ENCODE results near the gene PAPSS2. TPM values are rescaled to one million over a fixed set of nuclear protein-coding genes. Genes with fewer than 3 reads are reported as not detected.

Gene PAPSS2
- total RNA-seq, 1 experiment from 2014 or later, result 0.17 TPM

DNA sequence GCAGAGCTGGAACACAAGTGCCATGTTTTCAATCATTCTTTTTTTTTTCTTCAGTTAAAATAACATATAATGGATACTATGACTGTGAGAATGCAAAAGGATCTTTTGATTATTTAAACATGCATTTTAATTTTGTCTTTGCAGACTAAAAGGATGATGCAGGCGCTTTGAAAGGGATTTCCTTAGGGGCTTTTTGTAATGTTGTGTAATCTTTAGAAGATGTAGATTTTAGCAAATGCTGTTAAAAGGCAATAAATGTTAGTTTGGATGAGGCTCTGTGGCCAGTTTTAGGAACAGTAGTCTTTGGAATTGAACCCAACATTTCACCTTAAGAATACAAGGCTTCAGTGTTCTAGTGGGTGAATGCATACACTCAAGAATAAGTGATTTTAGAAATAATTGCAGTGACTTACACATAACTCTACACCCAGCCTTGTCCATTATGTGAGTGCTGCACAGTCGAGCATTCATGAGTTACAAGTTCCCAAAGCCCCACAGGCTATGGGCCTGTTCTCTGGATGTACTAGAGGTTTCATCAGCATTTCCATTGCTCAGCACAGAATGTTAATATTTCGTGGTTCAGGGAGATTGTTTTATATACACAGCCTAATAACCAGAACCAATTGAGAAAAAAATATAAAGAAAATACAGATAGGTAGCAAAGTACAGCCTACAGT is 11.6 kb downstream of the PAPSS2 start:
- DNase-seq (ENCODE audit: low spot score), result no peak

DNA sequence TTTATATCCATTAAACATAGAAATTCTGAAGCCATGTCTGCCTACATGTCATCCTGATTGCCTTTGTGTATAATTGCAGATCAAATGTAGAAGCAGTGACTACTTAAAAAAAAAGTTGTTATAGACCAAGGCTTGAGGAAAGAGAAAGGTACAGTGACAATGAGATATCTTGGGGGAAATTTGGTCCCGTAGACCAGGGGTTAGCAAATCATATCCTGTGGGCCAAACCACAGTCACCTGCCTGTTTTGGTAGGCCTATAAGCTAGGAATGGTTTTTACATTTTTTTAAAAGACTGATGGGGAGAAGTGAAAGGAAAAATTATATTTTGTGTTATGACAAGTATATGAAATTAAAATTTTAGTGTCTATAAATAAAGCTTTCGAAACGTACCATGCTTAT is 12.9 kb downstream of the PAPSS2 start:
- no peak for DNase-seq (ENCODE audit: low spot score)

DNA sequence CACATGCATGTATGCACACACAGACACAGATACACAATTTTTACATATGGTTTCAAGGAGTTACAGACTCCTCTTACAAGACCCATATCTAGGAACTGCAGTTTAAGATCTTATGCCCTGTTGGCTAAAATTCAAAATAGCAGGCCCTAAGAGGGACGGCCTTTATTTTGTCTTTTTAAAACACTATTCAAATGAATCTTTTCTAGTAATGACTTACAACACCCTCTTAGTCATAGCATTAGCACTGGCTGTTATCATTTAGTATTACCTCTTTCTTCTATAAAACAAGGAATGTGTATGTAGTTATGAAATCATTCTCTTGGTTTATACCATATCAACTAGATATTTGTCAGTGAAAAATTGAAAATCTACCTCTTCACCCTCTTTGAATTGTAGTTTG is 15.3 kb downstream of the PAPSS2 start:
- DNase-seq (ENCODE audit: low spot score), result no peak

DNA sequence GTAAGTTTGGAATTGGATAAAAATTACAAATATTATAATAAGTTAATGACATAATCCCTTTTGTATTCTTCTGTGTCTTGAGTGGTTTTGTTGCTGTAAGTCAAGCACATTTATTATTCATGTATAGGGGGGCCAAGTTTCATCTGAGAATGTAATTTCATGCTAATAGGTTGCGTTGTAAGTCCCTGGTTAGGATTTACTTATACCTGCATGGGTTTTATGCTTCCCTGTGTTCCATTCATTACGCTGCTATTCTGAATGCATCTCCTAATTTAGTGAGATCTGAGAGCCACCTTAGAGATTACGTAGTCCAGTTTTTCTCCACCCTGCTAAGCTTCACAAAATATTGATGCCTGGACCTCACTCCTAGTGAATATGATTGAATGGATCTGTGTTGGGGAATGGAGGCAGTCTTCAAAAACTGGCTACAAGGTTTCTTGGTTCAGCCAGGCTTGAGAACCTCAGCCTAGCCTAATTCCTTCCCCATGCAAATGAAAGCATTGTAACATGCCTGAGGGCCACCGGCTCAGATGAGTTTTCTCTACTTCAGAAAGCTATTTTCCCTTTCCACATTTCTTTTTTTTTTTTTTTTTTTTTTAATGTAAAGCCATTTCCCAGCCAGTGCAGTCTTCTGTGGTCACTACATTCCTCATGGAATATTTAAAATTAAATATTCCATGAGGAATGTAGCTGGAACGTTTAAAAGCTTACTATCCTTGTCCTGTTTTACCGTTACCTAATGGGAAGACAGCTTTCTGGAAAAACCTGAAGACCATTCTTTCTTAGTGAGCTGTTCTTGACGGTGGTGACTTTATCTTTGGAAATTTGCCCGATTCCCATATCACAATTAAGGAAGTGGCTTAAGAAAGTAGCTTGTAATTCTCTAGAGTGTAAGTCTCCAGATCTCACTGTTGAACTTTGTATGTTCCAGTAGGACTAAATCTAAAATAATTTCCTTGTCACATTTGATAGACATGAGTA is 16.0 kb downstream of the PAPSS2 start:
- no peak for DNase-seq (ENCODE audit: low spot score)

DNA sequence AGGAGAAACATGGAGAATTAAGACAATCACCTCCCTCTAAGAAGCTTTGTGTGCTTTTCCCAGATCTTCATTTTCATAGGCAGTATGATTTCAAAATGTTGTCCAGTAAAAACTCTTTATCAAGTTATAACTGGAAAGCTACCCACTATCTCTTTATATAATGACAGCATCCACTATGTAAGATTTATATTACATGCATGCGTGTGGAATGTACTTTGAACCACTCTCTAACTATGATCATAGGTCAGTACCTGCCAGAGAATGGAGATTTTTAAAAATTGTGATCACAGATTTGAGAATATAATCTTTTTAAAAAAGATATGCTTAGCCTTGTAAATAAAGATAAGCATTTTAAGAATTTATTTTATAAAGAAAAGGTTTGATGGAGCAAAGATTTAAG is 17.9 kb downstream of the PAPSS2 start:
- DNase-seq (ENCODE audit: low spot score), result no peak

DNA sequence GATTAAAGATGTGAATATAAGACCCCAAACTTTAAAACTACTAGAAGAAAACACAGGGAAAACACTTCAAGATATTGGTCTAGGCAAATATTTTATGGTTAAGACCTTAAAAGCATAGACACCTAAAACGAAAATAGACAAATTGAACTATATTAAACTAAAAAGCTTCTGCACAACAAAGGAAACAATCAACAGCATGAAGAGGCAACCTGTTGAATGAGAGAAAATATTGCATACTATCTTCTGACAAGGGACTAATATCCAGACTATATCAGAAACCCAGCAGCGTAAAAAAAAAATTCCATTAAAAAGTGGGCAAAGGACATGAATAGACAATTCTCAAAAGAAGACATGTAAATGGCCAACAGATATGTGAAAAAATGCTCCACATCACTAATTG is 18.6 kb downstream of the PAPSS2 start:
- DNase-seq (ENCODE audit: low spot score), result no peak

DNA sequence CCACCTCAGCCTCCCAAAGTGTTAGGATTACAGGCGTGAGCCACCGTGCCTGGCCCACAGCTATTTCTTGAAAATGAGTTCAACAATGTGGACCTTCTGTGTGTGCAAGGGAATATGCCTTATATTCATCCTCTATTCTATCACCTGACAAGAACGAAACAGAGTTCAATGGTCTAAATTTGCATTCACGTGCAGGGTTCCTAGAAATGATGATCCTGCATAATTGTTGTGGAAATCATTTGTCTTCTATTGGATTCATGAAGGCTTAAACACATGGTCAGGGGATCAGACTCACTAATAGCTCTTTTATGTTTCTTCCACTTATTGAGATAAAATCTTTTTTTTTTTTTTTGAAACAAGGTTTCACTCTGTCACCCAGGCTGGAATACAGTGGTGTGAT is 23.7 kb downstream of the PAPSS2 start:
- no peak for DNase-seq (ENCODE audit: low spot score)

DNA sequence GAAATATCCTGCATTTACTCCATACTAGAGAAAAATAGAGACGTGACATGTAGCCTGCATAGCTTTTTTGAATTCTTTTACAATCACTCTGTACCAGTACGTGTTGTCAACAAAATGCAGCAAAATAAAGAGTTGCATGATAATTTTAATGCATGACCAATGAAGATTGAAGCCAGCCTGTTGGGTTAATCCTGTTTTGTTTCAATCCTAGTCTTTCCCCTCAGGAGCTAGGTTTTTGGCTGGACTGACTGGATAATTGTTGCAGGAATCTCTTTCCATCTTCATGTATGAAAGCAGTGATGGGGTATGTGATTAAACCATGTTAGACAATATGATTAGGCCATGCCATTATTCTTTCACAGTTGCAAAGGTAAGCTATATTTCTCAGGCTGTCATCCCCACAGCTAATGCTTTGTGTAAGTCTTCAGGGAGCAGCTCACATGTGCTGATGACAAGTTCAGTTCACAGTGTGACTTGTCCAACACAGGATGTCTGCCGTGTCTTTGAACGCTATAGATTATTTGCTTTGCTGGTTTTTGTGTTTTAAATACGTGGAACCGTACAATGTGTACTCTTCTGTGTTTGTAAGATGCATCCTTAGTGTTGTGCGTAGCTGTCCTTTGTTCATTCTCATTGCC is 24.4 kb downstream of the PAPSS2 start:
- DNase-seq (ENCODE audit: low spot score), result no peak

DNA sequence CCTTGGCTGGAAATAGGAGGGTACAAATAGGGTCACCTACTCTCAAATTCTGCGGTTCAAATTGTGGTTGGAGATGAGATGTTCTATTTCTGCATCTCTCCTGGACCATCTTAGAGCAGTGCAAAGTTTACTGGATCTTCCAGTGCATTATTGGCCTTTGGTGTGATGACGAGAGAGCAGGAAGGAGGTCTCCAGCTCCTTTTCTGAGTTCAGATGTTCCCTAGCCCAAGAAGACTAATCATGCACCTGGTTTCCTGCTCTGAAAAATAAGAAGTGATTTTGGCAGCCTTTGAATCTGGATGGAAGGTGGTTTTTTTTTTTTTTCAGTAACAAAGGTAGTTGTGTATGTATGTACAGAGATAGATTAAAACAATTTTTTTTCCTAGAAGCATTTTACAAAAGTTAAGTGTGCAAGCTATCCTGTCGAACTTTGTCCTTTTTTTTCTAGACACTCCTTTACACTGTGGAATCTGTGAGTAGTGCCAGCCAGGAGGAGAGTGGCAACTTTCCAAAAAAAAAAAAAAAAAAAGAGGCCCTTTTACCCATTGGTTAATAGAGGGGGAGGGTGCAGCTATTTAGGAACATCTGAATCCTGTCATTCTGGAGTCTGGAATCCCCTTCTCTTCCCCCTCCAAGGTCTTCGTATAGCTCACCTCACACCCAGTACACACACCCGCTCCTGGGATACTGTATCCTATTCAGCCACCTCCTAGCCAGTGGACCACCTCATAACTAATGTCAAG is 26.3 kb downstream of the PAPSS2 start:
- DNase-seq (ENCODE audit: low spot score), result no peak

DNA sequence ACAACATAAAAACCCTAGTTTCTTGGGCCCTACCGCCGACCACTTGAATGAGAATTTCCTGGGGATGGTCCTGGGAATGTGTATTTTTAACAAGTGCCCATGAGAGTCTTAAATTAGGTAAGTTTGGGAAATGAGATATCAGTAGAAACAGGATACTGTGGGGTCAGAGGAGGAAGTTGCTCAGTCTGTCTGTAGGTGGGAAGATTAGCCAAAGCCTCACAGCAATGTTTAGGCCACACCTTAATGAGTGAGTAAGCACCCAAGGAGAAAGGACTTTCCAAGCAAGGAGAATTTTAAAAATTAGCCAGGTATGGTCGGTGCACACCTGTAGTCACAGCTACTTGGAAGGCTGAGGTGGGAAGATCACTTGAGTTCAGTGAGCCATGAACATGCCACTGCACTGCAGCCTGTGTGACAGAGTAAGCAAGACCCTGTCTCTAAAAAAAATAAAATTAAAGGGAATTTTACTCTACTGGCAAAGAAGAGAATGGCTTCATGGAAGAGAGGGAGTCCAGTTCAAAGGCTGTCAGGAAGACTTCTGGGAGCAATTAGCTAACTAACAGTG is 31.9 kb downstream of the PAPSS2 start:
- DNase-seq (ENCODE audit: low spot score), result no peak

DNA sequence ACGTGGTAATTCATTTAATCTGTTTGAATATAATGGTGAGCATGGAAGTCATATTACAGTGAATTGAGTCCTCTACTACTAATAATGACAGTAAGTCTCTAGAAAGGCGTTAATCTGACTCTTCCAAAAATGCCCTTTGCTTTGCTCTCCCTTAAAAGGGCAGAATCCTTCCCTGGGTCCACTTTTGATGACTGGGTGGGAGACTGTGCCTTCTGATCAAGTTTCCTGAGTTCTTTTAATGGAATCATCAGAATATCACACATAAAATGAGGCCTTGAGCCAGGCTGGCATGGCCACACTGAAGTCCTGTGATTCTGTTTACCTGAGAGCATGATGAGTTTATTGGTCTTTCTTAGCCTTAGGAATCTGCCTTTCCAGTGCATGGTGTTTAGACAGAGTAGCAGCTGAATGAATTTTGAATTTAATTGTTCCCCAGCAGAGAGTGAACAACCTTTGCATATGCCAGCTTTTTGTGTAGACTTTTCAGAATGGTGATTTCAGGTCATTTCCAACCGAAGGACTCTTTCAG is 33.3 kb downstream of the PAPSS2 start:
- DNase-seq (ENCODE audit: low spot score), result no peak

DNA sequence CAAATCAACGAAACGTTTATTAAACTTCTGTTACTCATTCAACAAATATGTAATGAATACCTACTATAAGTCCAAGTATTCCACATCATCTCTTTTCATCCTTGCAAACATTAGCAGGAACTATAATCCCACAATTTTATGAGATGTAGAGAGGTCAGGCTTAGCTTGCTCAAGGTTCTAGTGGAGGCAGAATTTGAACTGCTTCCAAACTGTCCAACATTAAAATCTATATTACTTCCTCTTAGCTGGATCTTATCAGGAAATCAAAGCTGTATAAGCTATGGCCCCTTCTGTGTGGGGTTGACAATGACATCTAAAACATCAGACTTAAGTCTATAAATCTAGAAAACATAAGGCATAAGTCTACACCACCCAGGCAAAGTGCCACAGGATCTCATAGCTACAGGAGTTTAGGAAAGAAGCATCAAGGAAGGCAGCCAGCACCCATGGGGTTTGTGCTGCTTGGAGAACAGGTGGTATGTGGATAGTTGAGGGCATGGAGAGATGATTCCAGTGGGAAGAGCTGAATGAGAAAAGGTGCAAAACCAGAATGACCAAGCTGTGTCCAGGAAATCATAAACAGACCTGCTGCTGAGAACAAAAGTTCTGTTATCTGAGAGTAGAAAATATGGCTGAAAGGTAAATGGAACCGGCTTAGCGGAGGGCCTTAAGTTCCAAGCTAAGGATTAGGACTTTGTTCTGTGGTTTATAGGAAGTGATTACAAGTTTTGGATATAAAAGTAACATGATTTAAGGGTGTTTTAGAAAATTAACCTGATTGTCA is 34.5 kb downstream of the PAPSS2 start:
- no peak for DNase-seq (ENCODE audit: low spot score)

DNA sequence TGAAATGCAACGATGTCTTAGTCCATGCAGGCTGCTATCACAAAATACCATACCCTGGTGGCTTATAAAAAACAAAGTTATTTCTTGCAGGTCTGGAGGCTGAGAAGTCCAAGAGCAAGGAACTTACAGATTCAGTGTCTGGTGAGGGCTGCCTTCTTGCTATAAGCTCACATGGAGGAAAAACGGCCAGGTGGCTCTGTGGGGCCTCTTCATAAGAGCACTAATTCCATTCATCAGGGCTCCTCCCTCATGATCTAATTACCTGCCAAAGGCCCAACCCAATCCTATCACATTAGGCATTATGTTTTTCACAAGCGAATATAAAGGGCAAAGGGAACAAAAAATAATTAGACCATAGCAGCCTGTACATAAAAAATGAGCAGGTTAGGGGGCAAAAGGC is 35.4 kb downstream of the PAPSS2 start:
- DNase-seq (ENCODE audit: low spot score), result no peak

DNA sequence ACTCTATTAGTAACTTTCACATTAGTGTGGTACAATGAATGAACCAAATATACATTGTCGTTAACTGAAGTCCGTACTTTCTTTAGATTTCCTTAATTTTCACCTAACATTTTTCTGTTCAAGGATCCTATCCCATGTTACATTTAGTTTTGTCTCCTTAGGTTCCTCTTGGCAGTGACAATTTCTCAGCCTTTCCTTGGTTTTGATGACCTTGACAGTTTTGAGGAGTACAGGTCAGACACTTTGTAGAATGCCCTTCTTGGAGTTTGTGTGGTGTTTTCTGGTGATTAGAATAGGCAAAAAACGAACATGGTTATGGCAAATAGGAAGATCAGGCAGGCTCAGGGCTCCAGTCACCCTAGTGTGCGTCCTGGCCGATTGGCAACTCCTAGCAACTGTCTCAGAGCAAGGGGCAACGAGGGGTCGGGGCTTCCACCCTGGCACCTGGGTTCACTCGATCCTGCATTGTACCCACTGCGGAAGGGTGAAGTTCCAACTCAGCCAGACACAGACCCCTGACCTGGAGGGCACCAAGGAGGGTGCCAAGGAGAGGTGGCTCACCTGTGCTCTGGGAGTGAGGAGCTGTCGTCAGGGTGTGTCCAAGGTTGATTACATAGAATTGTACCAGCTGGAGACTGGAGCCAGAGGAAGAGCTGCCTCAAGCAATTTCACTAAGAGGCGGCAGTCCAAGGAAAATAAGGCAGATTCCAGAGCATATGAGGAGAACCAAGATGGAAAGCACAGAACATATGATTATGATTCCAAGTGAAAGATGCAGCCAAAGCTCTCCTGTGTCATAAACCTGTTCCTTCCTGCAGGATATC is 37.5 kb downstream of the PAPSS2 start:
- no peak for DNase-seq (ENCODE audit: low spot score)

DNA sequence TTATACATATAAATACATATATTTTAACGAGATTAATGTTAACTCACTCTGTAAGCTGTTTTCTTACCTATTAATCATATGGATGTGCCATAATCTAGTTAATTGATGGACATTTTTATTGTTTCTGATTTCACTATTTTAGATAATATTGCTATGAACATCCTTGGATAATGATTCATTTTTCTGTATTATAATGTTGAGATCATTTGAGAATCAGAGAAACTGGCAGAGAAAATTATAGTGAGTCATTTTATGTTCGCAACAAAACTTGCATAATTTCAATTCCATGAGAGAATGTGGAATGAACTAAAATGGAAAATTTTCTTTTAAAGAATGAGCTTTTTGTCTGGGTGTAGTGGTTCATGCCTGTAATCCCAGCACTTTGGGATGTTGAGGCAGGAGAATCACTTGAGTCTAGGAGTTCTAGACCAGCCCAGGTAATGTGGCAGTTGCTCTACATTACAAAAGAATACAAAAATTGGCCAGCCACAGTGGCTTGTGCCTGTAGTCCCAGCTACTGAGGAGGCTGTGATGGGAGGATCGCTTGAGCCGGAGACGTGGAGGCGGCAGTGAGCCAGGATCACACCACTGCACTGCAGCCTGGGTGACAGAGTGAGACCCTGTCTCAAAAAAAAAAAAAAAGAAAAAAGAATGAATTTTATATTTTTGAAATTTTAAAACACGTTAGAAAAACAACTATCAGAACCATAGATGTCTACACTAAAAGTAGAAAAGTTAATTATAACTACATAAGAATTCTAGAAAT is 40.5 kb downstream of the PAPSS2 start:
- no peak for DNase-seq (ENCODE audit: low spot score)

DNA sequence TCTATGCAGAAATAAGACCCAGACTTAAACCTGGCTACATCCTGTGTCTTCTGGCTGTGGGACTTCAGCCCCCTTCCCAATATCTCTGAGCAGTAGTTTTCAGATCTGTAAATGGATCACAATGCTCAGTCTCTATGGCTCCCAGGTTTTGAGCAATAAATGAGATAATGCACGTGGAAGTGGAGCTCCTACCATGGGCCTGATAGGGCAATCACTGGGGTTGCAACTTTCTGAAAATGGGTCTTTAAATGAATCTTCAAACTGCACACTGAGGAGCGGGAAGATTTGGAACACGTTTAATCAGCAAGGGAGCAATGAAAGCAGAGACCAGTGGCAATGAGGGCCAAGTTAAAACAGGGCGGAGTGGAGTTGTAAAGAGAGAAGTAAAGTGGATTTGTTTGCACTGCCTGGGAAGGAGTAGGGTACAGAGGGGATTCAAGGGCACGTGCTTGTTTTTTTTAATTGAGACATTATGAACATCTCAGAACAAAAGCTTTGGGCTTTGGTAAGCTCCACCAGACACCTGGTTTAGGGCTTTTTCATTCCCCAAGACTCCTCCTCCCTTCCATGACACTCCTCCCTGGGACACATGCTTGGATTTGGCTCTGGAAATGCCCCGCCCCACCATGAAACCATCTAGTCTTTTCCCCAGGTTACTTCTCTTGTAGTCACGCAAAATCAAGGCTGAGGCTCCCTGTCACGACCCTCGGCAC is 42.7 kb downstream of the PAPSS2 start:
- DNase-seq (ENCODE audit: low spot score), result no peak

DNA sequence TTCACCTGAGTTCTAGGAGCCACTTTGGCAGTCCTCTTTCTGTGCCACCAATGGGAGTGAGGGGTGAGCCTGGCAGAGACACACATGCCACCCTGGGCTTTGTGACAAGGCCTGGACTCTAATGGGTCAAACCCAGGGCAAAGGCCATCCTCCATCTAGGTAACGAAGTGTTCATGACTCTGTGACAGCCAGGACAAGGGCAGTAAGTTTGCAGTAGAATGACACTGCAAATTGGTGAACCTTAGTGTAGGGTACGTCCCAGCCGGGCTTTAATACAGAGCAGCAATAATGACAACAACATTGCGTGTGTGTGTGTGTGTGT is 43.3 kb downstream of the PAPSS2 start:
- DNase-seq (ENCODE audit: low spot score), result no peak

DNA sequence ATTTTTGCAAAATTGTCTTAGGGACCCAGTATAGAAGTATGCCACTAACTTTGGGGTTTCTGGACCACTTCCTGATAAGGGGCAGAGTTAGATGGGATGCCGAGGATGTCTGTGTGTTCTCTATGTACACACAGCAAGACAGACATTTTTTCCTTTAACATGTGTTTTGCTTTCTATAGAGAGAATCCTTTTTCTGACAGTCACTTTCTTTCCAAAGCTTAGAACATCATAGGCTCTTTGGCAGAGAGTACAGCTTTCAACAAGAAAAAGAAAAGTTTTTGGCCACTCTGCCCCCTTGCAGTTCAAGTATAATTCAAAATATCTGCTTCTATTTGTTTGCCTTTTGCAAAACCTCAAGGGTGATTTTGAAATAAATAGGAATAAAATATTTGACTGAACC is 44.1 kb downstream of the PAPSS2 start:
- no peak for DNase-seq (ENCODE audit: low spot score)

All from H4 (cell line).